HG03159 (cell line): Measurements from ENCODE around the gene STARD10.

Experiments
- ATAC-seq: cut with Tn5 transposase; IDR thresholded peaks from one replicate; pipeline ENCODE4 v1.9.1; 2021; ENCODE audit warnings: mild to moderate bottlenecking, moderate library complexity; ENCODE audit not compliant: unreplicated experiment

The STARD10 gene

GRCh38 chr11:72781313-72782080 lies 12.3 kb downstream of the STARD10 start:
- ATAC-seq, result no peak

- ATAC-seq, result no peak
These were observed 12.9 kb downstream of the STARD10 start for GRCh38 chr11:72781063-72781312.

DNA sequence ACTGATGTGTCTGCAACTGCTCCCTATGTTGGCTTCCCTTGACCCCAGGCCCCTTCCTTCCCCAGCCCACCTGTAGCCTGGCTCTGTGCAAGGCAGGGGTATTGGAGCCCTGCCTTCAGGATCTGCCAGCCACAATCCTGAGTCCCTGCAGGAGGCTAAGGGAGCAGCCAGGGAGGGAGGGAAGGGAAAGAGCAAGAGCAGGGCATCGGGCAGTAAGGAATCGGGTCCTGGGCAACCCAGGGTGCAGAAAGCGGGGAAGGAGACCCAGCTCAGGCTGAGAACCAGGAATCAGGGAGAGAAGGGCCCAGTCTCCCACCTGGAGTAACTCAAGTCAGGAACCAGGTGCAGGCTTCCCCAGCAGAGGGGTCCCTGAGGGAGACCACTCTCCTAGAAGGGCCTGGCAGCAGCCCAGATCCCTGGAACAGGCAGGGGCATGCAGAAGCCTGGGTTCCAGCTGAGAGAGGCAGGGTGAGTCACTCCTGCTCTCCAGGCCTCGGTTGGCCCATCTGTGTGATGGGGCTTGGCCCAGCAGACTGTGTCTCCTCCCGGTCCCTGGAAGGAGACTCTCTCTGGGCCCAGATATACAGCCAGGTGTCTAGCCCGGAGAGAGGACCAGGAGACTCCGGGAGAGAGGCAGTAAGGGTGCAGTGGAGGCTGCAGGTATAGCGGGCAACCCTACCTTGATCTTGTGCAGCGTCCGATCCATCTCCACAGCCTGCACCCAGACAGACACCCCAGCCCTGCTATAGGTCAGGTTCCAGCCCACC lies 13.4 kb downstream of the STARD10 start:
- no peak for ATAC-seq

GRCh38 chr11:72779495-72780128 lies 14.2 kb downstream of the STARD10 start:
- no peak for ATAC-seq

DNA sequence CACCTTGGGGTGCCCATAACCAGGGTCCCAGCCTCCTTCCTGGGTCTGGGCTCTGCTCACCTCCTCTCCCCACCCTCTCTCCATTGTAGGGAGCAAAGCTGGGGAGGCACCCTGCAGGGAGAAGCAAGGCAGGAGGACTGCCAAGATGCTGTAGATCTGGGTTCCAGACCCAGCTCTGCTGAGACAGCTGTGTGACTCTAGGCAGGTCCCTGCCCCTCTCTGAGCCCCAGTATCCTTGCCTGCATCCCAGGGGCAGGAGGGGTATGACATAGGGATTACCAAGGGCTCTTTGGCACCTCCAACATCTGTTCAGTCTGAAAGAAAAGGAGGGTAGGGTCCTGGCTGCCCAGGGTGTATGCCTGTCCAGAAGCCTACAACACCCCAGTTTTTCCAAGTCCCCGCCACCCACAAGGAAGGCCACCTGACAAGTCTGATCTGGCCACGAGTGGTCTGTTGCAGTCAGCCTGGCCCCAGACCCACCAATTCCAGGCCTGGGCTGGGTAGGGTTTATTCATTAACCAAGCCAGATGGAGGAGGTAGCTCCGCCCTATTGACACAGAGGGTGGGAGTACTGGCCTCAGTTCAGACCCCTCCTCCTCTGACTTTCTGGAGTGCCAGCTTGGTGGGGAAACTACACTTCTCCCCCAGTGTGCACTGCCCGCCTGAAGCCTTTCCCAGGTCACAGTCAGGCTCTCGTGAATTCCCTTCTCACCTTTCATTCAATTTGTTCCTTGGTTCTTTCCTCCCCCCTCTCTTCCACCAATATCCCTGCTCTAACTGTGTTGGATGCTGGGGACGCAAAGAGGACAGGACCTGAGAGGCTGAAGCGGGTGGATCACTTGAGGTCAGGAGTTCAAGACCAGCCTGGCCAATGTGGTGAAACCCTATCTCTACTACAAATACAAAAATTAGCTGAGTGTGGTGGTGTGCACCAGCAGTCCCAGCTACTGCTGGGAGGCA lies 15.0 kb downstream of the STARD10 start:
- no peak for ATAC-seq

- no peak for ATAC-seq
These were observed 16.0 kb downstream of the STARD10 start for GRCh38 chr11:72777755-72778278.

DNA sequence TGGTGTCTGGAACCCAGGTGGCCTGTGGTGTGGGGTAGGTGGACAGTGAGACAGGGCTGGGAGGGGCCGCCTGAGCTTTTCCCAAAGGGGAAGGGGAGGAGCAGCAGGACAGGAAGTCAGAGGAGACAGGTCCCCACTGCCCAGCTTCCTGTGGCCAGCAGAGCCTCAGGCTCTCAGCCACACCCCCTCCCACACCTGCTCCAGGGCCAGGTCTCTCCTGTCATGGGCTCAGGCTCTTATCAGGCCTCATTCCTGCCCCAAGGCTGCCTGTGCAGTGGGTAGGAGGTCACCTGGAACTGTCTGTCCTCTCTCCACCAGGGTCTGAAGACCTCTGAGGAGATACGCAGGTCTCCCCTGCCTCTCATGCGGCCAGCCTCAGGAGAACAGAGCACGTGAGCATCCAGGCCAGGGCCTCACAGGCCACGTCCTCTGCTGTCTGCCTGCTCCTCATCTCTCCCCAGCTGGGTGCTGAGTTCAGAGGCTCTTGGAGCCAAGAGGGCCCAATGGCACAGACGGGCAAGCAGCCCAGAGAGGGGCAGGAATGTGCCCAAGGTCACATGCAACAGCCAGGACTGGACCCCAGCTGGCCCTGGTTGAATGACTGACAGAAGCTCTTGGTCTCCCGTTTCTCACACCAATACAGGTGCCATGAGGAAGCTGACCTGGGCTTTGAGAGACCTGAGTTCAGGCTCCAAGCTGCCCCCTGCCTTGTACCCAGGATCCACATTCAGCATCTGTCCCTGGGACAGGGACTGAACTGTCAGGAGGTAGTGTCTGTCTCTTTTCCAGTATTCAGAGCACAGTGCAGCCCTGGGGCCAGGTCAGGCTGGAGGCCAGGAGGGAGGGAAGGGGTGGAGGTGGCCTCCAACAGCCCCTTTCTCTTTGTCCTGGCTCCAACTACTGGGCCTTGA lies 16.7 kb downstream of the STARD10 start:
- ATAC-seq, result no peak

DNA sequence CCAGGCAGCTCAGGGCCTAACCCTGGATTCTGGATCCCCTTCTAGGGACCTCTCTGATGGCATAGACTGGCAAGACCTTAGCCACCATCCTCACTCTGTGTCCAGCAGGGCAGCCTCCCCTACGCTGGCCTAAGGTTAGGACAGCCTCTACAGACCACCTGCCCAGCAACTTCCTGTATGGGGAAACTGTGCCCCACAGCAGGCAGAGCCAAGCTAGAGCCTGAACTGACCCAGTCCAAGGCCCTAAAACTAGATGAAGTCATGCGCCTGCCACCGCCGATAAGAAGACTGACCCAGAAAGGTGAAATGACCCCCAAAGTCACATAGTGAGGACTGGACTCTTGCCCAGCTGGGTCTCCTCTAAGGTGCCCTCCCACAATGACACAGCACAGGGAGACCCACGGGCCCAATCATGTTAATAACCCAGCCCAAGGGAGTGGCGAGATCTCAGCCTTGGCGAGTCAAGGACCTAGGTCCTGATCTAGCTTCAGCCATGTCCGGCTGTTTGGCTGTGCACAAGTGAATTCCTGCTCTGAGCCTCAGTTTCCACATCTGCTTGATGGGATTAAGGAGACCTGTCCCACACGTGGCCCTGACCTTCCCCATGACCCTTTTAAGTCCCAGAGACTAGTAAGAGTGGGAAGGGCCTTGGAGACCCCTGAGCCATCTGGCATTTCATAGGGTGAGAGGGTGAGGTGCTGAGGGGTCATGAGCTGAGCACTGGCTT lies 17.6 kb downstream of the STARD10 start:
- ATAC-seq, result no peak

- no peak for ATAC-seq
These were observed 18.3 kb downstream of the STARD10 start for GRCh38 chr11:72775288-72776110.

GRCh38 chr11:72774499-72774898 lies 19.3 kb downstream of the STARD10 start:
- no peak for ATAC-seq

DNA sequence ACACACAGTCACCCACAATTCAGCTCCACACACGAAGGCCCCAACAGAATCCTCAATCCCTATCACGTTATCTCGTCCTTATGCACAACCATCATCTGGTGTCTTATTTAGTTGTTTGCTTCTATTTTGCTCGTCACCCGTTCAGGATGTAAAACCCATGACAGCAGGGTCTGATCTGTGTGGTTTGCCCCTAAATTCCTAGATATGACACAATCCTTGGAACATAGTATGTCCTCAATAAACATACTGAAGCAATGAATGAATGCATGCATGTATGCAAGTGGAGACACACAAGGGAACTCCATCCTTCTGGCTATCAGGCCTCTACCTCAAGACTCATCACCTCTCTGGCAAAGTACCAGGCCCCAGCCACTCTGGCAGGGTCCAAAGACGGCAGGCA lies 20.2 kb downstream of the STARD10 start:
- no peak for ATAC-seq

DNA sequence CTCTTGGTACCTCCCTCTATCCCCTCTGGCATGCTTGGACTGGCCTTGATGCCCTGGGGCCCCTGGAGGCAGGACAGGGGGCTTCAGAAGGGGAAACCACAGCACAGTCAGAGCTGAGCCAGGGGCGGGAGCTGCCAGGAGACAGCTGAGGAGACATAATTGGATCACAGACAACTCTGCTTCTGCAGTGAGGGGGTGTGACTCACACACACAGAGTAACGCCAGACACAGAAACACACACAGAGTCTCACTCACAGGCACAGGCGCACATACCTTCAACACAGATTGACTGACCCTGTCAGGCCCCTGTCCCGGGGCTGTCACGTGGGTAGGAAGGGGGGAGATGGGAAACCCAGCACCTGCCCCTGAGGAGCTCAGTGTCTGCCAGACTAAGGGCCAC lies 20.6 kb downstream of the STARD10 start:
- no peak for ATAC-seq

- ATAC-seq, result no peak
These were observed 21.8 kb downstream of the STARD10 start for GRCh38 chr11:72772059-72772458.

GRCh38 chr11:72771507-72771906 lies 22.3 kb downstream of the STARD10 start:
- no peak for ATAC-seq

DNA sequence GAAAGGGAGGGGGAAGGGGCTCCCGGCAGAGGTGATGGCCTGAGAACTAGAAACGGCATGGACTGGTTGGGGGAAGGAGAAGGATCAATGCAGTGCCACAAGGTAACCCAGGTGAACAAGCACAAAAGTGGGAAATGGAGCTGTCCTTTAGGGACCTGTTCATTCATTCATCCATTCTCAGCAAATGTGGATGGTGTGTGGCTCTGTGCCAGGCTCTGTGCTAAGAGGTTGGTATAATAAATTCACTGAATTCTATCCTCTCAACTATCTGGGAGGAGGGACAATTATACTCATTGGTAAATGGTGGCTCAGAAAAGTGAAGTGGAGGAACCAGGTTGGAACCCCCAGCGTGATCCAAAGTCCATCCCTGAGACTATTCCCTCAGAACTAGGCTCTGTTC lies 23.0 kb downstream of the STARD10 start:
- ATAC-seq, result no peak

DNA sequence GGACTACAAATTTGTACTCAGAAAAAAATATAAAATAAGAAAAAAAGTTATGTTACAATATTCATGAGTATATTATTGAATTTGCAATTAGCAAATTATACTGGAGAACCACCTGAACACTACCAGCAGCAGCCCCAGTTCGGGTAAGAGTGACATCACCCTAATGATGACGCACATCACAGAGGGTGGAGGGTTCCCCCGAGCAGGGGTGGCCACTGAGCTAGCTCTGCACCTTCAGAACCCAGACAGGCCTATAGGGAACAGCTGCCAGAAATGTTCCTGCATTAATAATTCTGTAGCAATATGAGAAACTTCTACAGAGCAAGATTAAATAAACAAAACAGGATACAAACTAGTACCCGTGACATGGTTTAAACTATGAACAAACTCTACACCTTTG lies 24.2 kb downstream of the STARD10 start:
- ATAC-seq, result no peak

DNA sequence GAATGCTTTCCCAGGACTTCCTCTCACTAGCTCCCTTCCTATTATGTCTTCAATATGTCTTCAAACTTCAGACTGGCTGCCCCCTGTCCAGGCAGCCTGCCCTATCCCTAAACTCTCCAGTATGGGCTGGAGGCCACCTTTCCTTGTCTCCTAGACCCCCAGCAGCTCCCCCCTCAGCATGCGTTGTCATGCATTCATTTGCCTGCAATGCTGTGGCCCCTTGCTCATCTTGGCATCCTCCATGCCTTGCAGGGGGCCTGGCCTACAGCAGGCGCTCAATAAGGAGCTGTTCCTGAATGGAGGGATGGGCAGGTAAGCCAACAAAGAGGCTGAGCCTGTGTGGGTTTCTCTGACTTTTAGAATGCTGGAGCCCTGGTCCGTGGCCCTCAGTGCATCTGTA lies 25.3 kb downstream of the STARD10 start:
- ATAC-seq, result no peak
